HEK293 (cell line): ENCODE measurements around the gene CASP10.

Experiments used
- BCL11B ChIP-seq: fragments of 450-650 bp; formaldehyde crosslinking; IDR thresholded peaks from 2 replicates; pipeline ENCODE4 v1.5.1; 2016; ENCODE audit warnings: low read depth, missing biosample characterization, missing genetic modification characterization
- CTCF ChIP-seq: fragments of 450-650 bp; formaldehyde crosslinking; IDR thresholded peaks from 2 replicates; pipeline ENCODE4 v1.5.1; 2016; ENCODE audit warnings: missing biosample characterization, missing genetic modification characterization
- SP2 ChIP-seq: fragments of 450-650 bp; formaldehyde crosslinking; IDR thresholded peaks from 2 replicates; pipeline ENCODE4 v1.5.1; 2016; ENCODE audit warnings: missing biosample characterization, missing genetic modification characterization
- TCF7L2 ChIP-seq: IDR thresholded peaks from 2 replicates; pipeline ENCODE4 v1.6.1; 2011; ENCODE audit warnings: low read depth, mild to moderate bottlenecking, inconsistent platforms, low read length, moderate library complexity, borderline replicate concordance
- TRIM28 ChIP-seq: IDR thresholded peaks from 2 replicates; pipeline ENCODE4 v1.6.1; 2011; ENCODE audit warnings: low read length, control low read depth, borderline replicate concordance
- ZBTB20 ChIP-seq: fragments of 450-650 bp; formaldehyde crosslinking; IDR thresholded peaks from 2 replicates; pipeline ENCODE4 v1.5.1; 2016; ENCODE audit warnings: missing biosample characterization, missing genetic modification characterization
- ZNF121 ChIP-seq: fragments of 450-650 bp; formaldehyde crosslinking; IDR thresholded peaks from 2 replicates; pipeline ENCODE4 v1.5.1; 2016; ENCODE audit warnings: missing biosample characterization, missing genetic modification characterization
- ZNF221 ChIP-seq: fragments of 450-650 bp; formaldehyde crosslinking; IDR thresholded peaks from 2 replicates; pipeline ENCODE4 v1.5.1; 2017; ENCODE audit warnings: missing biosample characterization, missing genetic modification characterization, borderline replicate concordance
- ZNF274 ChIP-seq, 2 experiments: fragments of 200-500 bp in 1 of 2; fragments of 450-650 bp in 1 of 2; sonication (Bioruptor generic) in 1 of 2; formaldehyde crosslinking in 1 of 2; IDR thresholded peaks; 2 replicates each; pipeline versions ENCODE4 v1.5.1 to v1.6.1; 2014 to 2016; ENCODE audit warnings: borderline replicate concordance in 1 of 2, inconsistent platforms in 1 of 2, low read length in 1 of 2, missing biosample characterization in 1 of 2, missing genetic modification characterization in 1 of 2
- ZNF280D ChIP-seq: fragments of 450-650 bp; formaldehyde crosslinking; IDR thresholded peaks from 2 replicates; pipeline ENCODE4 v1.5.1; 2016; ENCODE audit warnings: missing biosample characterization, missing genetic modification characterization

GRCh38 chr2:201244829-201245228 lies 61.9 kb downstream of the CASP10 start:
- TF ChIP-seq ZNF280D (tag by site-specific recombination) (no peak), TCF7L2 (no peak), ZNF121 (tag by site-specific recombination) (no peak), SP2 (tag by site-specific recombination) (no peak), CTCF (no peak), BCL11B (tag by site-specific recombination) (no peak), ZNF221 (no peak), ZBTB20 (no peak), TRIM28 (no peak), ZNF274 (IDR thresholded peaks at IDR 0.05; ENCODE audit: low read length) (no peak), ZNF274 (tag by site-specific recombination; IDR thresholded peaks at IDR 0.05; ENCODE audit: borderline replicate concordance) (no peak)
